Measurements from ENCODE around the gene MTA1. TPM values are rescaled to one million over a fixed set of nuclear protein-coding genes. Genes with fewer than 3 reads are reported as not detected.

The MTA1 gene
- total and polyA plus RNA-seq, 2 of the 8 experiments (the other 6 are each of a cell fraction or from before 2014, with no cell fraction given), result 73.9 to 221 TPM

DNA sequence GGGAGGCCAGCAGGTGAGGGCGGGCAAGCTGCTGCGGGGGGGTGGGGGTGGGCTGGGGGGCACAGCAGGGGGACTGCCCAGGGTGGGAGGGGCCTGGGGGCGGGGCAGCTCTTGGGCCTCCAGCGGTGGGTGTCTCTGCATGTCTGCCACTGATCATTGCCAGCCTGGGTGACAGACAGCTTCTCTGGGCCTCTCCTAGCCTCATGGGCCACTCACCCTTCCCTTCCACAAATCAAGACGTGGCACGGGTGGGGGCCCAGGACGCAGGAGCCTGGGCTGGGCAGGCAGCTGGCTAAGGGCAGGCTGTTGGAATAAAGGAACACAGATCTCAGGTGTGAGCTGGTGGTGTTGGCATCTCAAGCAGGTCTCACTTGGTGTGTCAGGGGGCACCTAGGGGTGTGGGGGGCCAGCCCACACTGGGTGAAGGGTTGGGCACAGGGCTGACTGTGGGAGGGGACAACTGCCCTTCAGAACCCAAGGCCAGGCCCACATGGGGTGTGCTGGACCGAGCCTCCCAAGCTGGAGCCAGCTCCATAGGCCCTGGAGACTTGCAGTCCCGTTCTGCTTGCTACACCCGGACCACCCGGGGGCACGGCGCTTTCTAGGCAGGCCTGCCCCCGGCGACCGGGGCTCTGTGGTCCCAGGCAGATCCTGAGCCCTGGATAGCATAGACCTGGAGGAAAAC is 74.4 kb downstream of the MTA1 start:
- Histone ChIP-seq H3K9ac (replicated peaks in 1 of 4; ENCODE audit: extremely low read depth in 1 of 4, low read depth in 3 of 4, low read length in 3 of 4) (no peak overlapping the region), H3K23me2 (ENCODE audit: low read depth, low read length) (peaks cover 5% of the 10 kb centered on the region; the same call in 1 of the 2 replicates), H4K91ac (replicated peaks; ENCODE audit: insufficient read length, low read length) (no peak overlapping the region), H3K23ac (ENCODE audit: insufficient read length) (no peak overlapping the region), H3K79me2 (ENCODE audit: control insufficient read depth in 1 of 2, insufficient read depth in 2 of 2, low read length in 2 of 2) (no peaks in the 10 kb centered on the region), H3K4me2 (ENCODE audit: insufficient read depth in 1 of 2, low read depth in 2 of 2, low read length in 2 of 2) (no peak overlapping the region), H3K9me3 (ENCODE audit: insufficient read depth in 2 of 2, low read depth in 1 of 2, low read length in 1 of 2) (no peaks in the 10 kb centered on the region), H2AFZ (ENCODE audit: low read length) (no peak overlapping the region), H3K4me3 (ENCODE audit: extremely low read depth in 1 of 4, insufficient read depth in 2 of 4, low read depth in 3 of 4, low read length in 4 of 4) (no peak overlapping the region), H2BK120ac (replicated peaks; ENCODE audit: low read depth, low read length) (no peak overlapping the region), H2BK5ac (ENCODE audit: low read depth, low read length) (no peak overlapping the region), H2AK5ac (ENCODE audit: low read depth, low read length) (no peak overlapping the region), H3K79me1 (ENCODE audit: low read depth, low read length) (no peaks in the 10 kb centered on the region), H2BK20ac (ENCODE audit: low read length) (no peak overlapping the region), H3K14ac (ENCODE audit: insufficient read length) (no peak overlapping the region), H4K20me1 (replicated peaks in 1 of 2; ENCODE audit: control insufficient read depth in 1 of 2, insufficient read depth in 2 of 2, low read length in 2 of 2) (peaks cover 0 to 9% of the 10 kb centered on the region in 2 experiments), H2BK12ac (ENCODE audit: low read depth, low read length) (no peak overlapping the region), H3K27ac (ENCODE audit: low read depth, low read length) (no peak overlapping the region), H3K36me3 (ENCODE audit: control insufficient read depth in 2 of 4, insufficient read depth in 4 of 4, low read length in 3 of 4) (no peaks in the 10 kb centered on the region; a peak in 2 of 8 replicates), H4K8ac (ENCODE audit: extremely low read depth, insufficient read depth, low read length) (no peak overlapping the region; the same call in 1 of the 2 replicates), H2BK15ac (ENCODE audit: low read length) (no peak overlapping the region), H3K27me3 (replicated peaks in 1 of 4; ENCODE audit: control insufficient read depth in 3 of 4, extremely low read depth in 1 of 4, insufficient read depth in 3 of 4, low read length in 3 of 4) (peaks cover 0 to 1% (median 0%) of the 10 kb centered on the region in 4 experiments; a peak in 3 of 7 replicates), H4K5ac (ENCODE audit: insufficient read length, low read depth, low read length) (no peak overlapping the region), H3K18ac (ENCODE audit: extremely low read depth, low read length) (no peak overlapping the region), H3K4me1 (replicated peaks in 1 of 4; ENCODE audit: control insufficient read depth in 3 of 4, insufficient read depth in 4 of 4, low read length in 3 of 4) (peaks cover 0 to 6% (median 1%) of the 10 kb centered on the region in 4 experiments; a peak in 4 of 7 replicates), H3K4ac (replicated peaks; ENCODE audit: insufficient read length, low read depth, low read length) (no peak overlapping the region), H3K56ac (replicated peaks; ENCODE audit: insufficient read length, low read depth, low read length) (no peak overlapping the region)
- POLR2A ChIA-PET (ENCODE audit: partially characterized antibody), result interaction anchor here (1.2 kb wide), 1 partner anchor 10 kb away, joined by 3 read pairs; no protein-coding TSS in a partner anchor
- DNase-seq (ENCODE audit: low read depth in 1 of 2, low spot score in 2 of 2) (no peak), FAIRE-seq (no peak)
- WGBS, 2 experiments (ENCODE audit: extremely low coverage in 1 of 2, insufficient coverage in 1 of 2, insufficient read length in 1 of 2, insufficient replicate concordance in 2 of 2, low coverage in 1 of 2, low lambda C conversion rate in 2 of 2, missing lambda C conversion rate in 1 of 2), result 81% methylated on average over 11 of the region's 16 CpGs; no CpG with 5 or more reads in 1 of the 2 experiments
- CTCF ChIA-PET (ENCODE audit: partially characterized antibody), result no interaction called here
- TF ChIP-seq KDM5A (IDR thresholded peaks at IDR 0.05; ENCODE audit: low read length), result no peak

Data from H1 (cell line).